ENCODE results near the gene GNB1L. TPM values are rescaled to one million over a fixed set of nuclear protein-coding genes. Genes with fewer than 3 reads are reported as not detected.

GNB1L gene
- total and polyA plus RNA-seq, 10 of the 15 experiments (the other 5 are each of a cell fraction or from before 2014, with no cell fraction given), result 0.21 to 19.4 (median 6.8) TPM

DNA sequence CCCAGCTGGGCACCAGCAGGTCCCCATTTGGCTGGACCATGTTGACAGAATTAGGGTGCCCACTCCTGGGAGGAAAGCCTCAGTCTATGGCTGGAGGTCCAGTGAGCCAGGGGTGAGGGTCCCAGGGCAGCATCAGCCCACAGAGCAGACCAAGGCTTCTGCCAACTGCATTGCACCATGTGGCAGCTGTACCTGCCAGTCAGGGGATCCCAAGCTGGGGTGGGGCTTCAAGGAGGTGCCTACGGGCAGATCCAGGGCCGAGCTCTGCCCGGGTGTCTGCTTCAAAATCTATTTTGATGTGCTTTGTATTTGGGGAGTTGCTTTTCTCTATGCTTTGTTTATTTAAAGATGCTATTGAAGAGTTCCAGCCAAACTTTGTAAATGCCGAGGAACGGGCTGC is 120.9 kb downstream of the GNB1L start:
- in situ Hi-C loops (cut with MboI), result loop anchor here (5.0 kb wide), 1 partner anchor 184 kb away; no protein-coding TSS in a partner anchor
- Histone ChIP-seq H3K36me3 (ENCODE audit: control insufficient read depth in 2 of 2, insufficient read depth in 2 of 2, low read length in 1 of 2) (no peaks in the 10 kb centered on the region), H3K27me3 (replicated peaks in 1 of 2; ENCODE audit: control insufficient read depth in 2 of 2, insufficient read depth in 2 of 2, low read length in 1 of 2) (no peaks in the 10 kb centered on the region), H4K20me1 (ENCODE audit: control insufficient read depth, insufficient read depth) (no peaks in the 10 kb centered on the region; the same call in 1 of the 2 replicates), H3K4me2 (ENCODE audit: control insufficient read depth, insufficient read depth) (no peak overlapping the region), H3K27ac (ENCODE audit: control insufficient read depth, insufficient read depth) (no peak overlapping the region), H3K9me3 (replicated peaks; ENCODE audit: control insufficient read depth, insufficient read depth, low read length) (no peaks in the 10 kb centered on the region), H3K4me1 (ENCODE audit: control insufficient read depth, insufficient read depth, low read length) (no peaks in the 10 kb centered on the region), H2AFZ (ENCODE audit: control insufficient read depth, low read depth, low read length) (no peak overlapping the region), H3K4me3 (no peak overlapping the region), H3K79me2 (ENCODE audit: control insufficient read depth, insufficient read depth, low read length) (no peaks in the 10 kb centered on the region), H3K9ac (ENCODE audit: control insufficient read depth, insufficient read depth, low read length) (no peak overlapping the region)
- ChIA-PET CTCF (interaction anchor here (1.8 kb wide), 1 partner anchor 39 kb away, joined by 4 read pairs; no protein-coding TSS in a partner anchor), RAD21 (ENCODE audit: unreplicated experiment) (interaction anchor here (1.1 kb wide), 1 partner anchor 176 kb away, joined by 3 read pairs; no protein-coding TSS in a partner anchor), SMC1A (ENCODE audit: uncharacterized antibody, unreplicated experiment) (no interaction called here), POLR2A (no interaction called here)
- intact Hi-C loops (cut with micrococcal nuclease; ENCODE audit: unreplicated experiment), result no loop called here
- BruUV-seq (replicated peaks), result no TSS peak
- WGBS (ENCODE audit: insufficient coverage, insufficient replicate concordance, low lambda C conversion rate, missing lambda C conversion rate), result 18% methylated on average over 5 of the region's 5 CpGs
- FAIRE-seq, result no peak
- ATAC-seq, result no peak
- no peak for DNase-seq (ENCODE audit: low read depth, low spot score)
- TF ChIP-seq ZNF622 (IDR thresholded peaks at IDR 0.05) (no peak), HDGF (IDR thresholded peaks at IDR 0.05) (no peak), MEF2B (IDR thresholded peaks at IDR 0.05; ENCODE audit: partially characterized antibody, poor library complexity, severe bottlenecking) (no peak), RFX5 (IDR thresholded peaks at IDR 0.05; ENCODE audit: low read depth, low read length) (no peak), GATAD2B (conservative IDR thresholded peaks at IDR 0.05; ENCODE audit: low read depth) (no peak), ZBED1 (IDR thresholded peaks at IDR 0.05; ENCODE audit: borderline replicate concordance) (no peak), ZNF207 (IDR thresholded peaks at IDR 0.05; ENCODE audit: borderline replicate concordance) (no peak), BRCA1 (IDR thresholded peaks at IDR 0.05; ENCODE audit: low read depth, low read length) (no peak), SPI1 (IDR thresholded peaks at IDR 0.05; ENCODE audit: borderline replicate concordance, insufficient read depth, low read depth, low read length) (no peak), ZNF24 (IDR thresholded peaks at IDR 0.05) (no peak), ESRRA (IDR thresholded peaks at IDR 0.05; ENCODE audit: low read length) (no peak), TCF3 (IDR thresholded peaks at IDR 0.05; ENCODE audit: borderline replicate concordance, insufficient read depth, low read depth, low read length) (no peak), FOXK2 (IDR thresholded peaks at IDR 0.05) (no peak), JUNB (IDR thresholded peaks at IDR 0.05) (no peak), ATF7 (IDR thresholded peaks at IDR 0.05; ENCODE audit: low read depth) (no peak)
- TF ChIP-seq, protein P1, sequence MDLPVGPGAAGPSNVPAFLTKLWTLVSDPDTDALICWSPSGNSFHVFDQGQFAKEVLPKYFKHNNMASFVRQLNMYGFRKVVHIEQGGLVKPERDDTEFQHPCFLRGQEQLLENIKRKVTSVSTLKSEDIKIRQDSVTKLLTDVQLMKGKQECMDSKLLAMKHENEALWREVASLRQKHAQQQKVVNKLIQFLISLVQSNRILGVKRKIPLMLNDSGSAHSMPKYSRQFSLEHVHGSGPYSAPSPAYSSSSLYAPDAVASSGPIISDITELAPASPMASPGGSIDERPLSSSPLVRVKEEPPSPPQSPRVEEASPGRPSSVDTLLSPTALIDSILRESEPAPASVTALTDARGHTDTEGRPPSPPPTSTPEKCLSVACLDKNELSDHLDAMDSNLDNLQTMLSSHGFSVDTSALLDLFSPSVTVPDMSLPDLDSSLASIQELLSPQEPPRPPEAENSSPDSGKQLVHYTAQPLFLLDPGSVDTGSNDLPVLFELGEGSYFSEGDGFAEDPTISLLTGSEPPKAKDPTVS (IDR thresholded peaks at IDR 0.05; ENCODE audit: low read depth, low read length), result no peak
- TF ChIP-seq, protein P2, sequence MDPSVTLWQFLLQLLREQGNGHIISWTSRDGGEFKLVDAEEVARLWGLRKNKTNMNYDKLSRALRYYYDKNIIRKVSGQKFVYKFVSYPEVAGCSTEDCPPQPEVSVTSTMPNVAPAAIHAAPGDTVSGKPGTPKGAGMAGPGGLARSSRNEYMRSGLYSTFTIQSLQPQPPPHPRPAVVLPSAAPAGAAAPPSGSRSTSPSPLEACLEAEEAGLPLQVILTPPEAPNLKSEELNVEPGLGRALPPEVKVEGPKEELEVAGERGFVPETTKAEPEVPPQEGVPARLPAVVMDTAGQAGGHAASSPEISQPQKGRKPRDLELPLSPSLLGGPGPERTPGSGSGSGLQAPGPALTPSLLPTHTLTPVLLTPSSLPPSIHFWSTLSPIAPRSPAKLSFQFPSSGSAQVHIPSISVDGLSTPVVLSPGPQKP (IDR thresholded peaks at IDR 0.05; ENCODE audit: low read depth, low read length), result no peak
- TF ChIP-seq, protein P3, sequence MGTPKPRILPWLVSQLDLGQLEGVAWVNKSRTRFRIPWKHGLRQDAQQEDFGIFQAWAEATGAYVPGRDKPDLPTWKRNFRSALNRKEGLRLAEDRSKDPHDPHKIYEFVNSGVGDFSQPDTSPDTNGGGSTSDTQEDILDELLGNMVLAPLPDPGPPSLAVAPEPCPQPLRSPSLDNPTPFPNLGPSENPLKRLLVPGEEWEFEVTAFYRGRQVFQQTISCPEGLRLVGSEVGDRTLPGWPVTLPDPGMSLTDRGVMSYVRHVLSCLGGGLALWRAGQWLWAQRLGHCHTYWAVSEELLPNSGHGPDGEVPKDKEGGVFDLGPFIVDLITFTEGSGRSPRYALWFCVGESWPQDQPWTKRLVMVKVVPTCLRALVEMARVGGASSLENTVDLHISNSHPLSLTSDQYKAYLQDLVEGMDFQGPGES (IDR thresholded peaks at IDR 0.05), result no peak
- TF ChIP-seq, protein P4, sequence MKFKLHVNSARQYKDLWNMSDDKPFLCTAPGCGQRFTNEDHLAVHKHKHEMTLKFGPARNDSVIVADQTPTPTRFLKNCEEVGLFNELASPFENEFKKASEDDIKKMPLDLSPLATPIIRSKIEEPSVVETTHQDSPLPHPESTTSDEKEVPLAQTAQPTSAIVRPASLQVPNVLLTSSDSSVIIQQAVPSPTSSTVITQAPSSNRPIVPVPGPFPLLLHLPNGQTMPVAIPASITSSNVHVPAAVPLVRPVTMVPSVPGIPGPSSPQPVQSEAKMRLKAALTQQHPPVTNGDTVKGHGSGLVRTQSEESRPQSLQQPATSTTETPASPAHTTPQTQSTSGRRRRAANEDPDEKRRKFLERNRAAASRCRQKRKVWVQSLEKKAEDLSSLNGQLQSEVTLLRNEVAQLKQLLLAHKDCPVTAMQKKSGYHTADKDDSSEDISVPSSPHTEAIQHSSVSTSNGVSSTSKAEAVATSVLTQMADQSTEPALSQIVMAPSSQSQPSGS (IDR thresholded peaks at IDR 0.05; ENCODE audit: low read length), result no peak

All from GM12878 (cell line).